Tibial nerve (tissue), 4 donors: ENCODE measurements around the gene AUH.

Source experiments
- EP300 ChIP-seq, 2 donors: sonication (generic); formaldehyde crosslinking; IDR thresholded peaks; one replicate each; pipeline ENCODE4 v1.6.1; 2017; ENCODE audit warnings: antibody characterized with exemption in 2 of 2, mild to moderate bottlenecking in 1 of 2
- TF ChIP-seq, protein P1 (sequence below), 5 experiments: fragments of 200-600 bp in 3 of 5; fragments of 450-650 bp in 2 of 5; sonication (generic) in 3 of 5; IDR thresholded peaks; one replicate each; pipeline ENCODE4 v1.5.1; 2016 to 2019; ENCODE audit warnings: antibody characterized with exemption in 5 of 5, mild to moderate bottlenecking in 3 of 5, moderate library complexity in 2 of 5

DNA sequence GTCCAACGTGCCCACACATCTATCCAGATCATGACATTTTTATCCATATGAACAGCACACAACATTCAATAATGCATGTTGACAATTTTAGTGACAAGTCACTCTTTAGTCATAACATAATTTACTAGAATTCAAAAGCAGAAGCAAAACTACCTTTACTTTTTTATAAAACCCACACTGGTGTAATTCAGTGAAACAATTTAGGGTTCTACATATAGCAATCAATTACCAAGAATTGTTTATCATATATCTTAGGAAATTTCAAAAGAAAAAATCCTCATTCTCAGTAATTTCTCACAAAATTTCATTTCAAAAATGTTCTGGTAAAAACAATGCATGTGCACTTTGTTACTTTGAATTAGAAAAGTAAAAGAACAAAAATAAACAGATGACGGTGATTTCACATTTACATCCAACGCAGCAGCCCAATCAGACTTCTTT lies 12.6 kb downstream of the AUH start:
- TF ChIP-seq, protein P1, sequence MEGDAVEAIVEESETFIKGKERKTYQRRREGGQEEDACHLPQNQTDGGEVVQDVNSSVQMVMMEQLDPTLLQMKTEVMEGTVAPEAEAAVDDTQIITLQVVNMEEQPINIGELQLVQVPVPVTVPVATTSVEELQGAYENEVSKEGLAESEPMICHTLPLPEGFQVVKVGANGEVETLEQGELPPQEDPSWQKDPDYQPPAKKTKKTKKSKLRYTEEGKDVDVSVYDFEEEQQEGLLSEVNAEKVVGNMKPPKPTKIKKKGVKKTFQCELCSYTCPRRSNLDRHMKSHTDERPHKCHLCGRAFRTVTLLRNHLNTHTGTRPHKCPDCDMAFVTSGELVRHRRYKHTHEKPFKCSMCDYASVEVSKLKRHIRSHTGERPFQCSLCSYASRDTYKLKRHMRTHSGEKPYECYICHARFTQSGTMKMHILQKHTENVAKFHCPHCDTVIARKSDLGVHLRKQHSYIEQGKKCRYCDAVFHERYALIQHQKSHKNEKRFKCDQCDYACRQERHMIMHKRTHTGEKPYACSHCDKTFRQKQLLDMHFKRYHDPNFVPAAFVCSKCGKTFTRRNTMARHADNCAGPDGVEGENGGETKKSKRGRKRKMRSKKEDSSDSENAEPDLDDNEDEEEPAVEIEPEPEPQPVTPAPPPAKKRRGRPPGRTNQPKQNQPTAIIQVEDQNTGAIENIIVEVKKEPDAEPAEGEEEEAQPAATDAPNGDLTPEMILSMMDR (IDR thresholded peaks at IDR 0.05) = no peak
- no peak for TF ChIP-seq EP300 (IDR thresholded peaks at IDR 0.05)
